NB4 (cell line): Measurements from ENCODE around the gene PPP1R9A.

Experiments
- CTCF ChIP-seq: IDR thresholded peaks from one replicate; pipeline ENCODE4 v1.5.1; 2012; ENCODE audit warnings: low read depth, low read length
- MYC ChIP-seq: IDR thresholded peaks from 2 replicates; pipeline ENCODE4 v1.6.1; 2011; ENCODE audit warnings: low read depth, low read length
- POLR2A ChIP-seq: IDR thresholded peaks from 2 replicates; pipeline ENCODE4 v1.6.1; 2011; ENCODE audit warnings: mild to moderate bottlenecking; ENCODE audit not compliant: insufficient read length; ENCODE audit errors: extremely low read depth

GRCh38 chr7:95052566-95053094 lies 145.2 kb downstream of the PPP1R9A start:
- TF ChIP-seq CTCF, result no peak
- TF ChIP-seq POLR2A, result no peak
- no peak for TF ChIP-seq MYC
